RPMI7951 (cell line): ENCODE data around the gene SLC6A19. TPM values are rescaled to one million over a fixed set of nuclear protein-coding genes. Genes with fewer than 3 reads are reported as not detected.

ENCODE experiments used
- DNase-seq: peaks from one replicate; pipeline ENCODE4 v3.0.0-alpha.2; 2012; ENCODE audit warnings: low read depth
- total RNA-seq: library from RNA; depleted of rRNA; stranded (reverse); fragments of >200 nt; shearing (Covaris generic); gene quantifications from 2 replicates; pipeline ENCODE4 v1.2.3, GENCODE V29; 2014

SLC6A19 gene
- total RNA-seq, 1 experiment from 2014 or later: not detected

DNA sequence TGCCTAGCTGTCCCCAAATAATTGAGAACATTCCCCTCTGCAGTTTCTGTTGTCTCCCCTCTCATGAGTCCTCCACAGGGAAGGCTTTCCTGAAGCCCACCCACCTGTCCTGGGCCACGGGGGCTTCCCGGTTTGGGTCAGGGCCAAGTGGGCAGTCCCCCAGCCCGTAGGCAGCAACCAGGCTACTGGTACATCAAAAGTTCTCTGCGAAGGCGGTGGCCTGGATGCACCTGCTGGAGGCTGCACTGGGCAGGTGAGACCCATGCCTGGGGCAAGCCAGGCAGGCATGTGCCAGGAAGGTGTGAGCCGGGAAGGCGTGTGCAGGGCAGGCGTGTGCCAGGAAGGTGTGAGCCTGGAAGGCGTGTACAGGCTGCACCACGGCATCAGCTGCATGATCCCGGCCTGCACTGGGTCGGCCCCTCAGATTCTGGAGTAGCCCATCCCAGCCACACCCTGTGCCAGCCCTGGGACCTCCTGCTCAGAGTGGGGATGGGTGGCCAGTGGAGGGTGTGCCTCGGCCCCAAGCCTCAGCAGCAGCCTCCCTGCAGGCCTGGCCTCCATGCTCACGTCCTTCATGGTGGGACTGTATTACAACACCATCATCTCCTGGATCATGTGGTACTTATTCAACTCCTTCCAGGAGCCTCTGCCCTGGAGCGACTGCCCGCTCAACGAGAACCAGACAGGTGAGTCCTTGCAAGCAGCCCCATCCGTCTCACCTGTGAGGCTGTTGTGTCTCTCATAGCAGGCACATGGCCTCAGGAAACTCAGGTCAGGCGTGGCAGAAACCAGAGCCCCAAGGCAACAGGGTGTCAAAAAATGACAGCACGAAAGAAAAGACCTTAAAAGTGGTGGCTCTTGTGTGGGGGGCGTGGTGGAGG lies 8.7 kb downstream of the SLC6A19 start:
- DNase-seq: no peak

DNA sequence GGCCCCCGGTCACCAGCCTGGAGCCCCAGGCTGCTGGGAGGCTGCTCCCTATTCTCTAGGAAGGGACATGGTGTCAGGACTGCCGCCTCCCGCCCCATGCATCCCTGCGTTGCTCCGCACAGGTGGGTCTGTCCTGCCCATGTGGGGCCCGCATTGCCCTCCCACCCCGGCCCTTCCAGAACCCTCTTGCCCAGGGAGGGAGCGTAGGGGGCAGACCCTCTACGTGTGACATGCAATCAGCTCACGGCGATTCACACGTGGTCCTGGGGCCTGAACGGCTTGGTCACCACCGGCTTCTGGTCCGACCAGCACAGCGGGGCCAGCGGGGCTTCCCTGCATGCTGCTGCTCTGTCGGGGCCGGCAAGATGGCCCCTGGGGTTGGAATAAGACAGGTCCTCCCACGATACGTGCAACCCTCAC lies 9.4 kb downstream of the SLC6A19 start:
- DNase-seq: no peak

DNA sequence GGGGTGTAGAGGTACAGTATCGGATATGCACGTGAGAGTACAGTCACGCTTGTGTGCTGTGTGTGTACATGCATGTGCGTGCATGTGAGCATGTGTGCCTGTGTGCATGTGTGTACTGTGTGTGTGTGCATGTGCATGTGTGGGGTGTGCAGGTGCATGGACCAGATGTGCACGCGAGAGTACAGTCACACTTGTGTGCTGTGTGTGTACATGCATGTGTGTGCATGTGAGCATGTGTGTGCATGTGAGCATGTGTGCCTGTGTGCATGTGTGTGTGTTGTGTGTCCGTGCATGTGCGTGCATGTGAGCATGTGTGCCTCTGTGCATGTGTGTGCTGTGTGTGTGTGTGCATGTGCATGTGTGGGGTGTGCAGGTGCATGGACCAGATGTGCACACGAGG lies 10.3 kb downstream of the SLC6A19 start:
- DNase-seq: no peak

DNA sequence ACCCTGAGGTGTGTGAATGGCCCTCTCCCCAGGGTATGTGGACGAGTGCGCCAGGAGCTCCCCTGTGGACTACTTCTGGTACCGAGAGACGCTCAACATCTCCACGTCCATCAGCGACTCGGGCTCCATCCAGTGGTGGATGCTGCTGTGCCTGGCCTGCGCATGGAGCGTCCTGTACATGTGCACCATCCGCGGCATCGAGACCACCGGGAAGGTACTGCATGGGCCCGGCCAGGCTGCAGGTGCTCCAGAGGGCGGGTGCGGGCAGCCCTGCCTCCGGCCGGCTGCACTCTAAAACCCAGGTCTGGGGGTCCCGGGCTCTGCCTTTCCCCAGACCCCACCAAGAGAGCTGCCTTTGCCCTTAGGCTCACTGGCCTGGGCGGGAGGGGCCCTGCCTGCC lies 10.9 kb downstream of the SLC6A19 start:
- no peak for DNase-seq

DNA sequence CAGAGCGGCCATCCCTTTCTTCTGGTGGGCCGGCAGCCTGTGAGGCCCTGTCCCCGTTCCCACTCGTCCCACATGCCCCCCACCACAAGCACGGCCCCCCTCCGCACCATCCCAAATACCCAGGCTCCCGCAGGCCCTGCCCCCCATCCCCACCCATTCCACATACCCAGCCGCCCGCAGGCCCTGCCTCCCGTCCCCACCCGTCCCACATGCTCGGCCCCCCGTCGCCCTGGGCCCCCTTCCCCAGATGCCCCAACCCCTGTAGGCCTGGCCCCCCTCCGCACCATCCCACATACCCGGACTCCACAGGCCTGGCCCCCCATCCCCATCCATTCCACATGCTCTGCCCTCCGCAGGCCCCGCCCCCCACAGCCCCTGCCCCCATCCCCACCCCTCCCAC lies 11.5 kb downstream of the SLC6A19 start:
- DNase-seq: no peak

GRCh38 chr5:1213508-1214162 lies 12.2 kb downstream of the SLC6A19 start:
- no peak for DNase-seq

GRCh38 chr5:1214163-1214935 lies 13.0 kb downstream of the SLC6A19 start:
- DNase-seq: no peak

- no peak for DNase-seq
Measured at GRCh38 chr5:1214936-1215220, 13.5 kb downstream of the SLC6A19 start.

DNA sequence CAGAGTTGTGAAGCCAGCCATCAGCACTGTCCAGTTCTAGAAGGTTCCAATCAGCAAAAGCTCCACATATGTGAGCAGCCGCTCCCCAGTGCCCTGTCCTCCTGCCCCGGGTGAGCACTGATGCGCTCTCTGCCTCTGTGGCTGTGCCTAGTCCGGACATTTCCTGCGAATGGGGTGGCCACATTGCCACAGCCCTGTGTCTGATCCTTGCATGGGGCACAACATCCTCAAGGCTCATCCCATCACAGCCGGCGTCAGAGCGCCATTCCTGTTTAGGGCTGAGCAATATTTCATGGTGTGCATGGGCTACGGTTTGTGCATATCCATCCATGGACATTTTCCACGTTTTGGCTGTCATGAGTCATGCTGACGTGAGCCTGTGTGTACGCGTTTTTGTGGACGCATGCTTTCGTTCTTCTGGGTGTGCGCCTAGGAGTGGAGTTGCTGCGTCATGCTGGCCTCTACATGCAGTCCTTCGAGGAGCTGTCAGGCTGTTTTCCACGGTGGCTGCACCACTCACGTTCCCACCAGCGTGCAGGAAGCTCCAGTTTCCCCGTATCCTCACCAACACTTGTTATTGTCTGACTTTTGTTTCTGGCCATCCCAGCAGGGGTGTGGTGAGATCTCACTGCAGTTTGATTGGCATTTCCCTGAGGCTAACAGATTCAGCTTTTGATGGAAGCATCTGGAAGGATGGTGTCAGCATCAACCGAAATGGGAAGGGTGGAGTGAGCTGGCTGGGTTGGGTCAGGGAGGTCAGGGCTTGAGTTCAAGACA lies 14.1 kb downstream of the SLC6A19 start:
- no peak for DNase-seq

- no peak for DNase-seq
Measured at GRCh38 chr5:1216211-1216917, 15.0 kb downstream of the SLC6A19 start.

DNA sequence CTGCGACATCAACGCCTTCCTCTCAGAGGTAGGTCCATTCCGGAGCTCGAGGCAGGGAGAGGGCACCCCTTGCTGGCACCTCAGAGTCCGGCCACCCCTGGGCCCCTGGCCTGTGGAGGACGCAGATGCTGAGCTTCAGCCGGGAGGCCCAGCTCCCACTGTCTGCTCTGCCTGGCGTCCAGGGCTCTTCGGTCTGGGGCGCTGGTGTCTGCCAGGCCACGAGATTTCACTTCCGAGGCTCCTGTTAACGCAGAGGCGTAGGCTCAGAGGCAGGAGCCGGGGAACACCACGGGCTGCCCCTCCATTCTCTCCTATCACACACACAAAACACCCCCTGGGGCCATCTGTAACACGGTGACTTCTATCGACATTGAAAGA lies 15.5 kb downstream of the SLC6A19 start:
- DNase-seq: no peak

GRCh38 chr5:1217596-1218206 lies 16.3 kb downstream of the SLC6A19 start:
- DNase-seq: no peak

DNA sequence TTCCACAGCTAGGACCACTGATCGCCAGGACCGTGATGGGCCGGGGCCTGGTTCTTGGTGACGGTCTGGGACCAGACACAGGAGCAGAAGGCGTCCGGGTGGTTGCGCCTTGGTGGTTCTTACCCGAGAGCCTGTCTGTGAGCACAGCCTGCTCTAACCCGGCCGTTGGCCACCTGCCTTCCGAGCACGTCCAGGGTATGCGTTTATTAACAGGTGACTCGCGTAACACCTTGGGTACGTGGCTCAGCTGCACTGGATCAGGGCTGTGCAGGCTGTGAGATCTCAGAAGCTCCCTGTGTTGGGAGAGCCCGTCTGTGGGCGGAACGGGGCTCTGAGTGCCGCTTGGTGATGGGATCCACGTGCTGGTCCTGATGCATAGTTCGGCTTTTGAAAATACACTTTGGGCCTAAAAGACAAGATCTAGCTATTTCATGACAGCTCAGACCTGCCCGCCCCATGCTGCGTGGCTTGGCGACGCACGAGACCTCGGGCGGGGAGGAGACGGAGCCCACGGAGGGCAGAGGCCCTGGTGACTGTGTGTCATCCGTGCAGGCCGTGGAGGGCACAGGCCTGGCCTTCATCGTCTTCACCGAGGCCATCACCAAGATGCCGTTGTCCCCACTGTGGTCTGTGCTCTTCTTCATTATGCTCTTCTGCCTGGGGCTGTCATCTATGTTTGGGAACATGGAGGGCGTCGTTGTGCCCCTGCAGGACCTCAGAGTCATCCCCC lies 17.1 kb downstream of the SLC6A19 start:
- no peak for DNase-seq

DNA sequence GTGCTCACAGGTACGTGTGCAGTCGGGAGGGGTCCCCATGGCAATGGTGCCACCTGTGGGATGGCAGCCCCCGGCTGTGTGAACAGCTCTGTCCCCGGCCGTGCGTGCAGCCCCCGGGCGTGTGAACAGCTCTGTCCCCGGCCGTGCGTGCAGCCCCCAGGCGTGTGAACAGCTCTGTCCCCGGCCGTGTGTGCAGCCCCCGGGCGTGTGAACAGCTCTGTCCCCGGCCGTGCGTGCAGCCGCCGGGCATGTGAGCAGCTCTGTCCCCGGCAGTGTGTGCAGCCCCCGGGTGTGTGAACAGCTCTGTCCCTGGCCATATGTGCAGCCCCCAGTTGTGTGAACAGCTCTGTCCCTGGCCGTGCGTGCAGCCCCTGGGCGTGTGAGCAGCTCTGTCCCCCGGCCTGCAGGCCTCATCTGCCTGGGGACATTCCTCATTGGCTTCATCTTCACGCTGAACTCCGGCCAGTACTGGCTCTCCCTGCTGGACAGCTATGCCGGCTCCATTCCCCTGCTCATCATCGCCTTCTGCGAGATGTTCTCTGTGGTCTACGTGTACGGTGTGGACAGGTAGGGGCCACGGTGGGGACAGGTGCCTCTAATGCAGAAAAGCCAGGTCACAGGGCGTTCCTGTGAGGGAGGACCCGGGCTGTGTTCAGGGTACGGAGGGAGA lies 17.8 kb downstream of the SLC6A19 start:
- no peak for DNase-seq

DNA sequence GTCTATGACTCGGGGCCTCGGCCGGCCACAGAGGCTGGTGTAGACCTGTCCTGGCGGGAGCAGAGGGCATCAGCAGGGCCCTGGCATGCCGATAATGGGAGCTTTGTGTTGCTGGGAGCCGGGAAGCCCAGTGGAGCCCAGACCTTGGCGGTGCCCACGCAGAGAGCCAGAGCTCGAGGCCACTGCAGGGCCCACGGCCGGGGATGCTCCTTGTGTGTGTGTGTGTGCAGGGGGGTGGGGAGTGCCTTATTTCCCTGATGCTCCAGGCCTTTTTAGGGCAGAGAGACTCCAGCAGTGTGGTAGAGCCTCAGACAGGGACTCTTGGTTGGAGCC lies 18.3 kb downstream of the SLC6A19 start:
- no peak for DNase-seq

- no peak for DNase-seq
Measured at GRCh38 chr5:1220351-1220750, 19.0 kb downstream of the SLC6A19 start.

- no peak for DNase-seq
Measured at GRCh38 chr5:1220831-1221230, 19.4 kb downstream of the SLC6A19 start.

GRCh38 chr5:1221721-1222120 lies 20.3 kb downstream of the SLC6A19 start:
- DNase-seq: no peak

DNA sequence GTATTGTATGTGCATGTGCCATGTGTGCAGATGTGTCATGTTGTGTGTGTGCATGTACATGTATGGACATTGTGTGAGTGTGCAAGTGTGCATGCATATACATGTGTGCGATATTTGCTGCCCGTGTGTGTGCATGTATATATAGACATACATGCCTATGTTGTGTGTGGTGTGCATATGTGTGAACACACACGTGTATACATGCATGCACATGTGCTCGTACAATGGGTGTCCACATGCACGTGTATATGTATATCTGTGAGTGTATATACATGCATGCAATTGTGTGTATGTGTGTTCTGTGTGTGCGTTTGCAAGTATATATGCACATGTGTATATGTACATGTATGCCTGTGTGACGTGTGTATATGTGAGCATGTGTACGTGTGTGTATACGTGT lies 20.8 kb downstream of the SLC6A19 start:
- no peak for DNase-seq
